ENCODE measurements around the gene CRYBB1. TPM values are rescaled to one million over a fixed set of nuclear protein-coding genes. Genes with fewer than 3 reads are reported as not detected.

Gene CRYBB1
- total RNA-seq, 1 experiment from 2014 or later = not detected

- no peak for ATAC-seq
- Histone ChIP-seq H4K20me1 (ENCODE audit: low read length) (no peaks in the 10 kb centered on the region), H3K9me3 (ENCODE audit: low read length) (no peaks in the 10 kb centered on the region), H3K27ac (ENCODE audit: low read length) (no peak overlapping the region), H2AFZ (ENCODE audit: low read length) (no peak overlapping the region), H3K9me2 (replicated peaks; ENCODE audit: low read length) (no peaks in the 10 kb centered on the region), H3K4me2 (ENCODE audit: low read length) (no peak overlapping the region), H3K4me3 (ENCODE audit: low read length) (no peak overlapping the region), H3F3A (ENCODE audit: low read length, unreplicated experiment) (no peaks in the 10 kb centered on the region), H3K79me2 (ENCODE audit: low read length) (no peaks in the 10 kb centered on the region), H3K9ac (ENCODE audit: low read length) (no peak overlapping the region), H3K27me3 (ENCODE audit: low read length) (no peaks in the 10 kb centered on the region), H3K4me1 (ENCODE audit: insufficient read depth, low read length) (no peaks in the 10 kb centered on the region), H3K36me3 (ENCODE audit: low read depth, low read length) (no peaks in the 10 kb centered on the region)
- ChIA-PET POLR2A (ENCODE audit: unreplicated experiment) (no interaction called here), CTCF (no interaction called here)
- no TSS peak for BruUV-seq (replicated peaks)
- no peak for TF ChIP-seq CTCF (conservative IDR thresholded peaks at IDR 0.05; ENCODE audit: low read depth, low read length)
- no peak for TF ChIP-seq EZH2 (IDR thresholded peaks at IDR 0.05; ENCODE audit: low read length, unreplicated experiment)
- no peak for TF ChIP-seq EZH2phosphoT487 (IDR thresholded peaks at IDR 0.05; ENCODE audit: borderline replicate concordance, low read length)
- DNase-seq = no peak
- intact Hi-C loops (cut with micrococcal nuclease) = no loop called here
These were observed 13.5 kb downstream of the CRYBB1 start for GRCh38 chr22:26604368-26604767.

- H3K4me3 ChIP-seq (ENCODE audit: low read length) = no peak overlapping the region
- peaks cover 5% of the 10 kb centered on the region; the same call in 1 of the 2 replicates for H3K27me3 ChIP-seq (ENCODE audit: low read length)
- intact Hi-C loops (cut with micrococcal nuclease) = no loop called here
- H3K79me2 ChIP-seq (ENCODE audit: low read length) = no peaks in the 10 kb centered on the region
- H3K9me3 ChIP-seq (ENCODE audit: low read length) = no peaks in the 10 kb centered on the region
- POLR2A ChIA-PET (ENCODE audit: unreplicated experiment) = no interaction called here
- no peaks in the 10 kb centered on the region for H3F3A ChIP-seq (ENCODE audit: low read length, unreplicated experiment)
- no peaks in the 10 kb centered on the region for H3K36me3 ChIP-seq (ENCODE audit: low read depth, low read length)
- H3K27ac ChIP-seq (ENCODE audit: low read length) = no peak overlapping the region
- no TSS peak for BruUV-seq (replicated peaks)
- no peak overlapping the region for H3K9ac ChIP-seq (ENCODE audit: low read length)
- no peak for TF ChIP-seq CTCF (conservative IDR thresholded peaks at IDR 0.05; ENCODE audit: low read depth, low read length)
- TF ChIP-seq EZH2 (IDR thresholded peaks at IDR 0.05; ENCODE audit: low read length, unreplicated experiment) = no peak
- no peak for TF ChIP-seq EZH2phosphoT487 (IDR thresholded peaks at IDR 0.05; ENCODE audit: borderline replicate concordance, low read length)
- no peak overlapping the region for H3K4me2 ChIP-seq (ENCODE audit: low read length)
- no peaks in the 10 kb centered on the region for H3K4me1 ChIP-seq (ENCODE audit: insufficient read depth, low read length)
- DNase-seq = no peak
- no peak for ATAC-seq
- no peaks in the 10 kb centered on the region for H4K20me1 ChIP-seq (ENCODE audit: low read length)
- CTCF ChIA-PET = no interaction called here
- H3K9me2 ChIP-seq (replicated peaks; ENCODE audit: low read length) = no peaks in the 10 kb centered on the region
- H2AFZ ChIP-seq (ENCODE audit: low read length) = no peak overlapping the region
These were observed 15.7 kb downstream of the CRYBB1 start for GRCh38 chr22:26602127-26602526.

DNA sequence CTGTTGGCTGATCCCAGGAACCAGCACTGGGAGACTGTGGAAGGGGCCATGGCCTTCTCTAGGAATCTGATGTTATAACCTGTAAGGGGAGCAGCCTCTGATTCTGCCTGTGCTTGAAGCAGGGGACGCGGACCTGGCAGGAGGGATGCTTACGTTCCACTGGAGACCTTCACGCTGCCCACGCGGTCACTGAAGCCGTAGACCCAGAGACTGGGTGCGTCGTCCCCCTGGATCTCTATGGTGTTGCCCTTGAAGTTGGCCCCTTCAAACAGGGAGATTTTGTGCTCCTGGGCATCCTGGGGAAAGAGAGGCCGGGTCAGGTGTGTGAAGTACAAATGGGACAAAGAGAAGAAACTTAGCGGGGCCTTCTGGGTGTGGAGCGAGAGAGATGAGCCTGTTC lies 16.1 kb downstream of the CRYBB1 start:
- ATAC-seq = no peak
- no peak for TF ChIP-seq CTCF (conservative IDR thresholded peaks at IDR 0.05; ENCODE audit: low read depth, low read length)
- no peak for TF ChIP-seq EZH2 (IDR thresholded peaks at IDR 0.05; ENCODE audit: low read length, unreplicated experiment)
- no peak for TF ChIP-seq EZH2phosphoT487 (IDR thresholded peaks at IDR 0.05; ENCODE audit: borderline replicate concordance, low read length)
- no peaks in the 10 kb centered on the region for H4K20me1 ChIP-seq (ENCODE audit: low read length)
- peaks cover 9% of the 10 kb centered on the region; the same call in 1 of the 2 replicates for H3K27me3 ChIP-seq (ENCODE audit: low read length)
- no peak overlapping the region for H3K9ac ChIP-seq (ENCODE audit: low read length)
- DNase-seq = no peak
- H3K36me3 ChIP-seq (ENCODE audit: low read depth, low read length) = no peaks in the 10 kb centered on the region
- no peak overlapping the region for H3K4me2 ChIP-seq (ENCODE audit: low read length)
- no peaks in the 10 kb centered on the region for H3K9me2 ChIP-seq (replicated peaks; ENCODE audit: low read length)
- BruUV-seq (replicated peaks) = no TSS peak
- ChIA-PET POLR2A (ENCODE audit: unreplicated experiment) (no interaction called here), CTCF (no interaction called here)
- H3K4me3 ChIP-seq (ENCODE audit: low read length) = no peak overlapping the region
- no peaks in the 10 kb centered on the region for H3K79me2 ChIP-seq (ENCODE audit: low read length)
- H3K4me1 ChIP-seq (ENCODE audit: insufficient read depth, low read length) = no peaks in the 10 kb centered on the region
- intact Hi-C loops (cut with micrococcal nuclease) = no loop called here
- H3K9me3 ChIP-seq (ENCODE audit: low read length) = no peaks in the 10 kb centered on the region
- H3F3A ChIP-seq (ENCODE audit: low read length, unreplicated experiment) = no peaks in the 10 kb centered on the region
- no peak overlapping the region for H2AFZ ChIP-seq (ENCODE audit: low read length)
- H3K27ac ChIP-seq (ENCODE audit: low read length) = no peak overlapping the region

Data from PC-3 (cell line).